Measurements from ENCODE around the gene ME1.

DNA sequence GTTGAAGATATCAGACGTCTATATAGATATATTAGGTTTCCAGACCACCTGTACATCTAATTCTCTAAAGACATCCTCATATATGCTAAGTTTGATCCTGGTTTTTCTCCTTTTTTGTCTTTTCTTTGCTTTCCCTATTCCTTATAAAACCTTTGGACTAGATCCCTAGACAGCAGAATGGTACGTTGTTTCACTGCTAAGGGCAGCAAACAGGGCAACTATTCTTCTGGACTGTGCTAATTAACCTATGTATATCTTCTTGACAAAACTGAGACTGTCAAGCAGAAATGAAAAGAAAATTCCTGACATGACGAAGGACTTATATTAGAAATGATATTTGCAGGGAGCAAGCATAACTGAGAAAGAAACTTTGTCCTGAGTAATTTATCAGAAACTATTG, 19.1 kb downstream of the ME1 start:
- TF ChIP-seq, protein P1, sequence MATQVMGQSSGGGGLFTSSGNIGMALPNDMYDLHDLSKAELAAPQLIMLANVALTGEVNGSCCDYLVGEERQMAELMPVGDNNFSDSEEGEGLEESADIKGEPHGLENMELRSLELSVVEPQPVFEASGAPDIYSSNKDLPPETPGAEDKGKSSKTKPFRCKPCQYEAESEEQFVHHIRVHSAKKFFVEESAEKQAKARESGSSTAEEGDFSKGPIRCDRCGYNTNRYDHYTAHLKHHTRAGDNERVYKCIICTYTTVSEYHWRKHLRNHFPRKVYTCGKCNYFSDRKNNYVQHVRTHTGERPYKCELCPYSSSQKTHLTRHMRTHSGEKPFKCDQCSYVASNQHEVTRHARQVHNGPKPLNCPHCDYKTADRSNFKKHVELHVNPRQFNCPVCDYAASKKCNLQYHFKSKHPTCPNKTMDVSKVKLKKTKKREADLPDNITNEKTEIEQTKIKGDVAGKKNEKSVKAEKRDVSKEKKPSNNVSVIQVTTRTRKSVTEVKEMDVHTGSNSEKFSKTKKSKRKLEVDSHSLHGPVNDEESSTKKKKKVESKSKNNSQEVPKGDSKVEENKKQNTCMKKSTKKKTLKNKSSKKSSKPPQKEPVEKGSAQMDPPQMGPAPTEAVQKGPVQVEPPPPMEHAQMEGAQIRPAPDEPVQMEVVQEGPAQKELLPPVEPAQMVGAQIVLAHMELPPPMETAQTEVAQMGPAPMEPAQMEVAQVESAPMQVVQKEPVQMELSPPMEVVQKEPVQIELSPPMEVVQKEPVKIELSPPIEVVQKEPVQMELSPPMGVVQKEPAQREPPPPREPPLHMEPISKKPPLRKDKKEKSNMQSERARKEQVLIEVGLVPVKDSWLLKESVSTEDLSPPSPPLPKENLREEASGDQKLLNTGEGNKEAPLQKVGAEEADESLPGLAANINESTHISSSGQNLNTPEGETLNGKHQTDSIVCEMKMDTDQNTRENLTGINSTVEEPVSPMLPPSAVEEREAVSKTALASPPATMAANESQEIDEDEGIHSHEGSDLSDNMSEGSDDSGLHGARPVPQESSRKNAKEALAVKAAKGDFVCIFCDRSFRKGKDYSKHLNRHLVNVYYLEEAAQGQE (IDR thresholded peaks at IDR 0.05): no peak
- TF ChIP-seq CTCF (IDR thresholded peaks at IDR 0.05) (no peak), POLR2A (IDR thresholded peaks at IDR 0.05; ENCODE audit: low read length) (no peak), SREBF2 (IDR thresholded peaks at IDR 0.05) (no peak), MAFK (IDR thresholded peaks at IDR 0.05; ENCODE audit: partially characterized antibody) (no peak), BCL3 (IDR thresholded peaks at IDR 0.05) (no peak), CEBPB (IDR thresholded peaks at IDR 0.05) (no peak), MAZ (IDR thresholded peaks at IDR 0.05; ENCODE audit: borderline replicate concordance, low read depth, low read length) (no peak), HEYL (CRISPR knock-in tag; IDR thresholded peaks at IDR 0.05) (no peak), HMGXB4 (CRISPR knock-in tag; IDR thresholded peaks at IDR 0.05; ENCODE audit: borderline replicate concordance) (no peak)
